Neuronal stem cell (in vitro differentiated cells): ENCODE data around the gene FBXW7.

ENCODE experiments used
- DNase-seq: peaks from one replicate; pipeline ENCODE4 v3.0.0-alpha.2; 2013; ENCODE audit warnings: low spot score
- H2AFZ ChIP-seq: one replicate; pipeline ENCODE4 v1.6.1; 2013; ENCODE audit warnings: mild to moderate bottlenecking, low read length, inconsistent platforms
- H2AK5ac ChIP-seq: 2 replicates; pipeline ENCODE4 v1.6.1; 2013; ENCODE audit warnings: low read depth, mild to moderate bottlenecking, inconsistent platforms, low read length, moderate library complexity, mixed read lengths
- H2BK120ac ChIP-seq: 2 replicates; pipeline ENCODE4 v1.6.1; 2013; ENCODE audit warnings: low read depth, mild to moderate bottlenecking, inconsistent platforms, low read length, moderate library complexity, mixed read lengths
- H2BK12ac ChIP-seq: one replicate; pipeline ENCODE4 v1.6.1; 2013; ENCODE audit warnings: low read length, inconsistent platforms
- H2BK15ac ChIP-seq: 2 replicates; pipeline ENCODE4 v1.6.1; 2013; ENCODE audit warnings: mild to moderate bottlenecking, low read length, inconsistent platforms, mixed read lengths
- H2BK5ac ChIP-seq: one replicate; pipeline ENCODE4 v1.6.1; 2013; ENCODE audit warnings: inconsistent platforms, mild to moderate bottlenecking, low read length, moderate library complexity
- H3K14ac ChIP-seq: one replicate; pipeline ENCODE4 v1.6.1; 2013; ENCODE audit warnings: low read length, inconsistent platforms
- H3K18ac ChIP-seq: 2 replicates; pipeline ENCODE4 v1.6.1; 2013; ENCODE audit warnings: low read length, inconsistent platforms
- H3K23ac ChIP-seq: 2 replicates; pipeline ENCODE4 v1.6.1; 2013; ENCODE audit warnings: low read depth, mild to moderate bottlenecking, mixed read lengths, low read length, inconsistent platforms; ENCODE audit not compliant: poor library complexity
- H3K27ac ChIP-seq: replicated peaks from 3 replicates; pipeline ENCODE4 v1.5.1; 2013; ENCODE audit warnings: low read length, inconsistent platforms
- H3K27me3 ChIP-seq, 3 experiments: 2 replicates each; pipeline ENCODE4 v1.6.1; 2013; ENCODE audit warnings: low read length in 3 of 3, mild to moderate bottlenecking in 2 of 3, inconsistent platforms in 1 of 3, low read depth in 1 of 3, mixed read lengths in 1 of 3, moderate library complexity in 1 of 3; ENCODE audit not compliant: control insufficient read depth in 3 of 3, insufficient read depth in 3 of 3
- H3K36me3 ChIP-seq, 2 donors: replicated peaks in 1 of 2; 2 replicates each; pipeline ENCODE4 v1.6.1; 2013; ENCODE audit warnings: low read length in 2 of 2; ENCODE audit not compliant: control insufficient read depth in 2 of 2, insufficient read depth in 2 of 2
- H3K4ac ChIP-seq: 2 replicates; pipeline ENCODE4 v1.6.1; 2013; ENCODE audit warnings: inconsistent platforms, mild to moderate bottlenecking, low read length, moderate library complexity
- H3K4me1 ChIP-seq, 2 donors: 1 replicate in 1 of 2; 2 replicates in 1 of 2; pipeline ENCODE4 v1.6.1; 2013; ENCODE audit warnings: low read length in 2 of 2, low read depth in 1 of 2; ENCODE audit not compliant: control insufficient read depth in 2 of 2, insufficient read depth in 1 of 2
- H3K4me2 ChIP-seq: one replicate; pipeline ENCODE4 v1.6.1; 2013; ENCODE audit warnings: mild to moderate bottlenecking, low read length, inconsistent platforms; ENCODE audit not compliant: insufficient read depth, poor library complexity, severe bottlenecking
- H3K4me3 ChIP-seq, 2 donors: 2 replicates each; pipeline ENCODE4 v1.5.1; 2013; ENCODE audit warnings: low read length in 2 of 2, mild to moderate bottlenecking in 2 of 2, inconsistent platforms in 1 of 2, moderate library complexity in 1 of 2
- H3K79me1 ChIP-seq: one replicate; pipeline ENCODE4 v1.6.1; 2013; ENCODE audit warnings: low read depth, mild to moderate bottlenecking, inconsistent platforms, low read length, moderate library complexity
- H3K9ac ChIP-seq: one replicate; pipeline ENCODE4 v1.6.1; 2013; ENCODE audit warnings: mild to moderate bottlenecking, low read depth, low read length, inconsistent platforms; ENCODE audit not compliant: poor library complexity
- H3K9me3 ChIP-seq, 2 donors: replicated peaks in 1 of 2; 2 replicates each; pipeline versions ENCODE3 to v1.6.1; 2013; ENCODE audit warnings: low read length in 2 of 2, mild to moderate bottlenecking in 2 of 2, inconsistent platforms in 1 of 2, low read depth in 1 of 2, mixed read lengths in 1 of 2, moderate library complexity in 1 of 2; ENCODE audit not compliant: control insufficient read depth in 2 of 2, insufficient read depth in 1 of 2
- H4K8ac ChIP-seq: one replicate; pipeline ENCODE4 v1.6.1; 2013; ENCODE audit warnings: low read depth, mild to moderate bottlenecking, inconsistent platforms, low read length, moderate library complexity
- H4K91ac ChIP-seq: one replicate; pipeline ENCODE4 v1.6.1; 2013; ENCODE audit warnings: low read length, low read depth, mild to moderate bottlenecking, inconsistent platforms; ENCODE audit not compliant: poor library complexity
- WGBS, 2 donors: extraction: QIAGEN DNeasy Blood & Tissue Kit; methylation state at CpG; one replicate each; pipeline ENCODE4 v1.1.7; 2013; ENCODE audit warnings: missing lambda C conversion rate in 2 of 2, mixed read lengths in 1 of 2; ENCODE audit not compliant: insufficient read length in 2 of 2, insufficient replicate concordance in 1 of 2; ENCODE audit errors: extremely low coverage in 2 of 2; 5-methylcytosine and 5-hydroxymethylcytosine counted together

FBXW7 gene

DNA sequence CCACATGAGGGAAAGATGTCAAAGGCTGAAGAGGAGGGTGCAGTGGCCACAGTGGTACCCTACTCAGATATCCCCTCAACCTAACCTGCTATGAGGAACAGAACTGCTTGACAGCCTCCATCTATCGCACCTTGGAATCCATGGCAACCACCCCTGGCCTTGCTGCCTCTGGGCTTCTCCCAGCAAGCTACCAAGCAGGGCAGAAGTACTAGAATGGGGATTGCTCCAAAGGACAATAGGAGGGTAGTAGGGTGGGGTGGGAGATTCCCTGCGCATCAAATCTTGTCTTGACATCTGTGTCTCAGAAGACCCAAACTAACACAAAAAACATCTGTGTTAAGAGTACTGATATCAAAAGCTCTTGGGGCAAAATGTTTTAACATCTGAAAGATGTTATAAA is 118.2 kb downstream of the FBXW7 start:
- no peak overlapping the region for H3K4me2 ChIP-seq
- H2BK12ac ChIP-seq = no peak overlapping the region
- no peak overlapping the region for H3K9ac ChIP-seq
- no peak overlapping the region for H4K8ac ChIP-seq
- no peak overlapping the region for H2BK15ac ChIP-seq
- no peak overlapping the region for H3K14ac ChIP-seq
- no peaks in the 10 kb centered on the region for H3K36me3 ChIP-seq
- no peak overlapping the region for H2AFZ ChIP-seq
- WGBS, 2 donors = no CpG with 5 or more reads among the region's 2 CpGs
- H3K18ac ChIP-seq = no peak overlapping the region
- no peaks in the 10 kb centered on the region for H3K79me1 ChIP-seq
- H3K4ac ChIP-seq = no peak overlapping the region
- peaks cover 3% of the 10 kb centered on the region in 2 donors for H3K4me1 ChIP-seq
- no peaks in the 10 kb centered on the region for H3K9me3 ChIP-seq
- no peaks in the 10 kb centered on the region for H3K27me3 ChIP-seq
- H4K91ac ChIP-seq = no peak overlapping the region
- no peak for DNase-seq
- H3K27ac ChIP-seq = no peak overlapping the region
- no peak overlapping the region for H2BK120ac ChIP-seq
- no peak overlapping the region for H3K23ac ChIP-seq
- no peak overlapping the region for H2AK5ac ChIP-seq
- H2BK5ac ChIP-seq = no peak overlapping the region
- H3K4me3 ChIP-seq = no peak overlapping the region

DNA sequence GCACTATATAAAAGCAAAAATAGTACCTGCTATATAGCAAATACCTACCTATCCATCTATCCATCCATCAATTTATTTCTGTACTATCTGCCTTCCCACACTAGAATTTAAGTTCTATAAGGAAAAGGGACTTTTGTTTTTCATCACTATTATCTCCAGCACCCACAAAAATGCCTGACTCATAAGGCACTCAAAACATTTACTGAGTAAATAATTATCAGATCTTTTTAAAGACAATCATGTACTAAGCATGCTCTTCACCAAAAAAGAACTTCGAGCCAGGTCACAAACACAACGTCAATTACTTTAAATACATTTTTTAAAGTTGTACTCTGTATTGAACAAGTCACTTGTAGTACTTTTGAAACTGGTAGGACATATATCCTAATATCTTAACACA is 119.9 kb downstream of the FBXW7 start:
- Histone ChIP-seq H4K8ac (no peak overlapping the region), H3K4me2 (no peak overlapping the region), H2AFZ (no peak overlapping the region), H3K4ac (no peak overlapping the region), H3K27me3 (no peaks in the 10 kb centered on the region), H2BK120ac (no peak overlapping the region), H2BK15ac (no peak overlapping the region), H4K91ac (no peak overlapping the region), H2BK12ac (no peak overlapping the region), H2BK5ac (no peak overlapping the region), H3K4me1 (peaks cover 3% of the 10 kb centered on the region in 2 donors), H3K4me3 (no peak overlapping the region), H3K27ac (no peak overlapping the region), H2AK5ac (no peak overlapping the region), H3K9me3 (no peaks in the 10 kb centered on the region), H3K14ac (no peak overlapping the region), H3K36me3 (peaks cover 0 to 5% of the 10 kb centered on the region in 2 donors), H3K18ac (no peak overlapping the region), H3K79me1 (no peaks in the 10 kb centered on the region), H3K9ac (no peak overlapping the region), H3K23ac (no peak overlapping the region)
- DNase-seq = no peak
- no CpG with 5 or more reads among the region's 2 CpGs for WGBS, 2 donors

DNA sequence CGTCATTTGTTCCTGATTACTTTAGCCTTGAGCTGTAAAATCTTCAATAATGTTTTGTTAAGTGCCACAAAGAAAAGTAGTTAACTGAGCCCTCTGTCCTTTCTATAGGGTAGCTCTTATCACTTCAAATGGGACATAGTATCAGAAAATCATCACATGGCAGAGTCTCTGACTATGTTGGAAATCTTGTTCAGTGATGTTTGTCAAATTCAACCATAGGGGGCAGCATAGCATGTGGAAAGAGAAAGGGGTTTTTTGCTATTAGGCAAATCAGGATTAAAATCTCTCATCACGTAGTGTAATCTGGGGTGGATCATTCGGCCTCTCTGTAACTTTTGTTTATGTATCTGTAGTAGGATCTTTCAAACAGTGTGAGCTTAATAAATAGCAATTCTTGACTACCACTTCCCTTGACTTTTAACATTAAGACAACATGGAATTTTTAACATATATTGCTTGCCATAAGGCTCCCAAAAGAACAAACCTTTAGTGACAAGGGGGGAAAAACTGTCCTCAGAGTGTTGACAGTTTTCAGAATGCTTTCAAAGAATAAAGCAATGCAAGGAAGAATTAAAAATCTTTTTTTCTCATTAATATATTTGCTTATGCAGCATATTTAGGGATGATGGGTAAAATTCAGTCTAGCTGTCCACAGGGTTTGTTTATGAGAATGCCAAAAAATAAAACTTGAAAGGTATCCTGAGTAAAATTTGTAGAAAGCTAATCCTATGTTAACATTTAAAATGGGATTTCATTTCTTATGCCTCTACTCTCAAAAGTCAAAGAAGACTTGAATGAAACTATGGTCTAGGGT is 127.2 kb downstream of the FBXW7 start:
- Histone ChIP-seq H2AK5ac (no peak overlapping the region), H4K8ac (no peak overlapping the region), H3K4me2 (no peak overlapping the region), H3K79me1 (no peaks in the 10 kb centered on the region), H3K4me1 (no peaks in the 10 kb centered on the region), H3K36me3 (peaks cover 0 to 10% of the 10 kb centered on the region in 2 donors), H3K9ac (no peak overlapping the region), H3K14ac (no peak overlapping the region), H3K18ac (no peak overlapping the region), H3K4ac (no peak overlapping the region), H2BK5ac (no peak overlapping the region), H4K91ac (no peak overlapping the region), H3K27ac (no peak overlapping the region), H2BK120ac (no peak overlapping the region), H3K4me3 (no peak overlapping the region), H3K9me3 (no peaks in the 10 kb centered on the region), H3K27me3 (no peaks in the 10 kb centered on the region), H2BK15ac (no peak overlapping the region), H3K23ac (no peak overlapping the region), H2BK12ac (no peak overlapping the region), H2AFZ (no peak overlapping the region)
- peak; percentile 14 for DNase-seq
- WGBS, 2 donors = no CpG with 5 or more reads among the region's 3 CpGs

DNA sequence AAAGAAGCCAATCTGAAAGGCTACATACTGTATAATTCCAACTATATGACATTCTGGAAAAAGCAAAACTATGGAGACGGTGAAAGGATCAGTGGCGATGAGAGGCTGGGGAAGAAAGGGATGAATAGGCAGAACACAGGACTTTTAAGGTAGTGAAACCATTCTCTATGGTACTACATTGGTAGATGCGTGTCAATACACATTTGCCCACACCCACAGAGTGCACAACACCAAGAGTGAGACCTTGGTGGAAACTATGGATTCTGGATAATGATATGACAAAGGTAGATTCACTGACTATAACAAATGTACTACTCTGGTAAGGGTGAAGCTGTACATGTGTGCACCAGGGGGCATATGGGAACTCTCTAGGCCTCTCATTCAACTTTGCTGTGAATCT is 134.5 kb downstream of the FBXW7 start:
- no peak overlapping the region for H2BK5ac ChIP-seq
- no peak for DNase-seq
- H3K23ac ChIP-seq = no peak overlapping the region
- H4K91ac ChIP-seq = no peak overlapping the region
- no peaks in the 10 kb centered on the region for H3K27me3 ChIP-seq
- H4K8ac ChIP-seq = no peak overlapping the region
- no peak overlapping the region for H3K9ac ChIP-seq
- H2AK5ac ChIP-seq = no peak overlapping the region
- no peak overlapping the region for H2BK120ac ChIP-seq
- no peak overlapping the region for H3K4me2 ChIP-seq
- H3K18ac ChIP-seq = no peak overlapping the region
- no peak overlapping the region for H3K4me3 ChIP-seq
- H2BK15ac ChIP-seq = no peak overlapping the region
- H3K4ac ChIP-seq = no peak overlapping the region
- H3K14ac ChIP-seq = no peak overlapping the region
- H3K79me1 ChIP-seq = no peaks in the 10 kb centered on the region
- no CpG with 5 or more reads among the region's 3 CpGs for WGBS, 2 donors
- H3K27ac ChIP-seq = no peak overlapping the region
- H3K9me3 ChIP-seq = no peaks in the 10 kb centered on the region
- H2AFZ ChIP-seq = no peak overlapping the region
- H3K36me3 ChIP-seq = no peaks in the 10 kb centered on the region
- H3K4me1 ChIP-seq = no peaks in the 10 kb centered on the region
- no peak overlapping the region for H2BK12ac ChIP-seq
